Measurements from ENCODE around the gene CHN2. TPM values are rescaled to one million over a fixed set of nuclear protein-coding genes. Genes with fewer than 3 reads are reported as not detected.

CHN2 gene
- total RNA-seq, 1 experiment from 2014 or later, result 0.15 TPM

- BruUV-seq (replicated peaks), result no TSS peak
- Histone ChIP-seq H3K36me3 (ENCODE audit: control insufficient read depth, insufficient read depth, low read length) (no peaks in the 10 kb centered on the region), H3K27me3 (ENCODE audit: control insufficient read depth, insufficient read depth, low read length) (peaks cover 8% of the 10 kb centered on the region), H3K27ac (ENCODE audit: low read length) (no peak overlapping the region), H3K9me3 (ENCODE audit: control insufficient read depth, insufficient read depth, low read depth, low read length) (no peaks in the 10 kb centered on the region), H3K4me3 (ENCODE audit: low read depth in 2 of 2, low read length in 2 of 2) (no peak overlapping the region), H3K4me1 (ENCODE audit: control insufficient read depth, insufficient read depth, low read length) (no peaks in the 10 kb centered on the region)
- in situ Hi-C loops (cut with HindIII; ENCODE audit: low pct_unique_long_range_greater_than_20kb, low sequenced_read_pairs) (no loop called here), intact Hi-C loops (cut with micrococcal nuclease; ENCODE audit: unreplicated experiment) (no loop called here)
- no peak for TF ChIP-seq SIN3A (IDR thresholded peaks at IDR 0.05; ENCODE audit: borderline replicate concordance, insufficient read depth, low read depth, low read length)
- no peak for TF ChIP-seq CTCF (IDR thresholded peaks at IDR 0.05)
- no peak for TF ChIP-seq REST (IDR thresholded peaks at IDR 0.05; ENCODE audit: insufficient read depth in 1 of 2, low read depth in 2 of 2, low read length in 1 of 2)
- TF ChIP-seq POLR2AphosphoS5 (IDR thresholded peaks at IDR 0.05; ENCODE audit: low read depth, low read length), result no peak
- TF ChIP-seq TCF7L2 (IDR thresholded peaks at IDR 0.05; ENCODE audit: low read depth, low read length), result no peak
- POLR2A ChIA-PET, result no interaction called here
- ATAC-seq (no peak), DNase-seq (ENCODE audit: low read depth, low spot score) (no peak)
- CTCF ChIA-PET, result no interaction called here
These were observed 170.1 kb downstream of the CHN2 start for GRCh38 chr7:29364661-29365060.

GRCh38 chr7:29365423-29365822, 170.8 kb downstream of the CHN2 start:
- TF ChIP-seq REST (IDR thresholded peaks at IDR 0.05; ENCODE audit: insufficient read depth in 1 of 2, low read depth in 2 of 2, low read length in 1 of 2) (no peak), CTCF (IDR thresholded peaks at IDR 0.05) (no peak), TCF7L2 (IDR thresholded peaks at IDR 0.05; ENCODE audit: low read depth, low read length) (no peak), POLR2AphosphoS5 (IDR thresholded peaks at IDR 0.05; ENCODE audit: low read depth, low read length) (no peak), SIN3A (IDR thresholded peaks at IDR 0.05; ENCODE audit: borderline replicate concordance, insufficient read depth, low read depth, low read length) (no peak)
- Histone ChIP-seq H3K27ac (ENCODE audit: low read length) (no peak overlapping the region), H3K4me1 (ENCODE audit: control insufficient read depth, insufficient read depth, low read length) (no peaks in the 10 kb centered on the region), H3K27me3 (ENCODE audit: control insufficient read depth, insufficient read depth, low read length) (peaks cover 8% of the 10 kb centered on the region), H3K36me3 (ENCODE audit: control insufficient read depth, insufficient read depth, low read length) (no peaks in the 10 kb centered on the region), H3K9me3 (ENCODE audit: control insufficient read depth, insufficient read depth, low read depth, low read length) (no peaks in the 10 kb centered on the region), H3K4me3 (ENCODE audit: low read depth in 2 of 2, low read length in 2 of 2) (no peak overlapping the region)
- in situ Hi-C loops (cut with HindIII; ENCODE audit: low pct_unique_long_range_greater_than_20kb, low sequenced_read_pairs), result no loop called here
- POLR2A ChIA-PET, result no interaction called here
- no TSS peak for BruUV-seq (replicated peaks)
- DNase-seq (ENCODE audit: low read depth, low spot score) (no peak), ATAC-seq (no peak)
- CTCF ChIA-PET, result no interaction called here
- intact Hi-C loops (cut with micrococcal nuclease; ENCODE audit: unreplicated experiment), result no loop called here

All from Panc1 (cell line).